Right lobe of liver (tissue), 4 donors: ENCODE results near the gene DNAI4.

Source experiments
- CTCF ChIP-seq, 4 donors: fragments of 200-600 bp in 3 of 4; fragments of 450-650 bp in 1 of 4; IDR thresholded peaks; one replicate each; pipeline versions ENCODE4 v1.5.1 to v1.8.0; 2016 to 2022; ENCODE audit warnings: antibody characterized with exemption in 4 of 4, mild to moderate bottlenecking in 2 of 4
- POLR2A ChIP-seq: fragments of 450-650 bp; IDR thresholded peaks from one replicate; pipeline ENCODE4 v1.6.1; 2017; ENCODE audit warnings: antibody characterized with exemption, mild to moderate bottlenecking
- donor health status: DM: no; HTN: no; CAD: no.
- donor health status: DM: no; HTN: no; CAD: no.
- donor health status: DM: no; HTN: yes; CAD: no.

DNA sequence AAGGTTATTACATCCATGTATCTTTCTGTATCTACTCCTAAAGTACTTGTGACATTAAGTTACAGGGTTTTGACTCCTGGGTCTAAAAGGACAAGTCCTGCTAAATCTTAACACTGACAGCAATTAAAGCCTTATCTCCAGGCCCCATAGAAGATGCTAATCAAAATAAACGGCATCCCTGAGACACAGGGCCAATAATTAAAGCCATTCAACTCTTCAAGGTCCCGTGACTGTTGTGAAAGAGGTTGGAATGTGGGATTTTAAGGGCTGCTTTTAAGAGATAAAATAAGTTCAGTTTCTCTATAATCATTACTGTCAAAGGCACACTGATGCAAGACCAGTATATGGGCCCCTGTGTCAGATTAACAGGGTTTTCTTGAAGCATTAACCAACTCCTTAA lies 8.3 kb downstream of the DNAI4 start:
- TF ChIP-seq CTCF (IDR thresholded peaks at IDR 0.05), result no peak
- no peak for TF ChIP-seq POLR2A
